NT2/D1 (cell line): Measurements from ENCODE around the gene ONECUT2.

ENCODE experiments used
- SUZ12 ChIP-seq: IDR thresholded peaks from 2 replicates; pipeline ENCODE4 v1.6.1; 2011; ENCODE audit not compliant: insufficient read length, insufficient read depth; ENCODE audit errors: extremely low read depth
- YY1 ChIP-seq: IDR thresholded peaks from 2 replicates; pipeline ENCODE4 v1.6.1; 2011; ENCODE audit not compliant: insufficient read length, insufficient read depth
- ZNF274 ChIP-seq: IDR thresholded peaks from 2 replicates; pipeline ENCODE4 v1.6.1; 2011; ENCODE audit warnings: mild to moderate bottlenecking, low read depth, low read length

DNA sequence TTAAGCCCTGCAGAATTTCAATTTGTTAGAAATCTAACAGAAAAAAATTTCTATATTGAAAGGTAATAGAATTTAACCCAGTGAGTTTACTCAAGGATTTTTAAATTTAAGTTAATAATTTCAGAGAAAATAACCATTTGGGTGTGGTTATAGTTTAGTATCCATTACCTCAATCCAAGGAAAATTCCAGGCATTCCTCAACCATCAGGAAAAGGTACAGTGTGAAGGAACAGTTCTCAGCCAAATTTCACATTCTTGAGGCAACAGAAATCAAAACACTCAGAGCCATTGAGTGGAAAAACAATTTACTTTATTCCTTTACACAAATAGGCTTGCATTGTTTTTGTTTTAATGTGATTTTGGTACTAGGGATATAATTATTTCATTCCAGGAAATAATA, 45.6 kb downstream of the ONECUT2 start:
- TF ChIP-seq ZNF274 (no peak), SUZ12 (no peak), YY1 (no peak)
